Suppressor macrophage treated with lipopolysaccharide for 4 hours (primary cell): ENCODE results near the gene CCDC57.

Source experiments
- DNase-seq: peaks from one replicate; pipeline ENCODE4 v3.0.0-alpha.2; 2020

CCDC57 gene

GRCh38 chr17:82246365-82247181, 33.9 kb upstream of the CCDC57 start:
- no peak for DNase-seq

- no peak for DNase-seq
Observed at GRCh38 chr17:82246040-82246364, 33.4 kb upstream of the CCDC57 start.

- DNase-seq = no peak
Observed at GRCh38 chr17:82245134-82246039, 32.7 kb upstream of the CCDC57 start.

- DNase-seq = no peak
Observed at GRCh38 chr17:82244413-82245133, 31.9 kb upstream of the CCDC57 start.

- no peak for DNase-seq
Observed at GRCh38 chr17:82243648-82244412, 31.2 kb upstream of the CCDC57 start.

GRCh38 chr17:82242977-82243647, 30.5 kb upstream of the CCDC57 start:
- DNase-seq = no peak

GRCh38 chr17:82242698-82242976, 30.0 kb upstream of the CCDC57 start:
- DNase-seq = no peak

- no peak for DNase-seq
Observed at GRCh38 chr17:82241926-82242697, 29.5 kb upstream of the CCDC57 start.

- peak; percentile 92 for DNase-seq
Observed at GRCh38 chr17:82241183-82241925, 28.7 kb upstream of the CCDC57 start.

- DNase-seq = no peak
Observed at GRCh38 chr17:82240506-82241182, 28.0 kb upstream of the CCDC57 start.

- no peak for DNase-seq
Observed at GRCh38 chr17:82239926-82240505, 27.4 kb upstream of the CCDC57 start.

GRCh38 chr17:82239401-82239925, 26.8 kb upstream of the CCDC57 start:
- no peak for DNase-seq

GRCh38 chr17:82238472-82239201, 26.0 kb upstream of the CCDC57 start:
- peak; percentile 81 for DNase-seq

- DNase-seq = no peak
Observed at GRCh38 chr17:82237746-82238471, 25.3 kb upstream of the CCDC57 start.

GRCh38 chr17:82237083-82237745, 24.6 kb upstream of the CCDC57 start:
- DNase-seq = no peak

- peak; percentile 64 for DNase-seq
Observed at GRCh38 chr17:82236142-82236971, 23.7 kb upstream of the CCDC57 start.

GRCh38 chr17:82235775-82236141, 23.1 kb upstream of the CCDC57 start:
- peak; percentile 49 for DNase-seq
